Esophagus (tissue), 2 donors: ENCODE measurements around the gene CAND1. TPM values are rescaled to one million over a fixed set of nuclear protein-coding genes. Genes with fewer than 3 reads are reported as not detected.

Experiments used
- H3K27ac ChIP-seq, 2 donors: one replicate each; pipeline ENCODE4 v1.5.1; 2013; ENCODE audit warnings: low read depth in 2 of 2, mild to moderate bottlenecking in 2 of 2, inconsistent platforms in 1 of 2, low read length in 1 of 2, moderate library complexity in 1 of 2
- H3K27me3 ChIP-seq, 2 donors: one replicate each; pipeline ENCODE4 v1.6.1; 2013; ENCODE audit warnings: low read length in 2 of 2, control low read depth in 1 of 2, mild to moderate bottlenecking in 1 of 2; ENCODE audit not compliant: insufficient read depth in 2 of 2, control insufficient read depth in 1 of 2
- H3K36me3 ChIP-seq, 2 donors: one replicate each; pipeline ENCODE4 v1.6.1; 2013; ENCODE audit warnings: low read length in 1 of 2; ENCODE audit not compliant: control insufficient read depth in 2 of 2, insufficient read depth in 2 of 2
- H3K4me1 ChIP-seq, 2 donors: one replicate each; pipeline ENCODE4 v1.6.1; 2013; ENCODE audit warnings: low read length in 1 of 2; ENCODE audit not compliant: control insufficient read depth in 2 of 2, insufficient read depth in 2 of 2
- H3K4me3 ChIP-seq, 2 donors: one replicate each; pipeline ENCODE4 v1.5.1; 2013; ENCODE audit warnings: low read length in 2 of 2, mild to moderate bottlenecking in 2 of 2, low read depth in 1 of 2, moderate library complexity in 1 of 2
- H3K9me3 ChIP-seq, 2 donors: one replicate each; pipeline ENCODE4 v1.6.1; 2013; ENCODE audit warnings: mild to moderate bottlenecking in 2 of 2, low read depth in 1 of 2, low read length in 1 of 2, moderate library complexity in 1 of 2; ENCODE audit not compliant: control insufficient read depth in 2 of 2, insufficient read depth in 1 of 2
- WGBS, 2 donors: extraction: QIAGEN DNeasy Blood & Tissue Kit; methylation state at CpG; one replicate each; pipeline ENCODE4 v1.1.7; 2013; 5-methylcytosine and 5-hydroxymethylcytosine counted together
- polyA plus RNA-seq, 2 donors: library from polyadenylated mRNA; stranded (reverse); fragments of 200-250 nt; gene quantifications; one replicate each; pipeline ENCODE4 v1.2.3, GENCODE V29; 2013
- donor health status: healthy with polysubstance abuse.
- donor health status: Bipolar disorder and iron deficiency.

The CAND1 gene
- polyA plus RNA-seq, 2 donors, result 12.5 to 25.7 TPM

DNA sequence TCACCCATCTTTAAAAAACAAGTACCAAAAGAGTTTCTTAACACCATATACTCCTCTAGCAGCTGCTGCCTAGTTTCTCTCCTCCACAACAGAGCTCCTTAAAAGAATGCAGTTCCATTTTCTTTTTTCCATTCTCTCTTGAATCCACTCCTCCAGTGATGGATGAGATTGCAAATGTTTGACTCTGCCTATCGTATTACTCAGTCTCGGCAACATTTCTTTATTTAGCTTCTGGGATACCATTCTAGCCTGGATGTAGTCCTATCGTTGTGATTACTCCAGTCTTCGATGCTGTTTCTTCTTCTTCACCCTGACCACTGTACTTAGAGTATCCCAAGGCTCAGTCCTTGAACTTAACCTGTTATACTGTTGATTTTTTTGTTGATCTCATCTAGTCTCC is 30.8 kb downstream of the CAND1 start:
- Histone ChIP-seq H3K36me3 (peaks cover 0 to under 1% of the 10 kb centered on the region in 2 donors), H3K4me3 (no peak overlapping the region), H3K9me3 (no peaks in the 10 kb centered on the region), H3K4me1 (no peaks in the 10 kb centered on the region), H3K27ac (no peak overlapping the region), H3K27me3 (no peaks in the 10 kb centered on the region)
- 76 to 77% methylated on average over 4 of the region's 4 CpGs for WGBS, 2 donors

DNA sequence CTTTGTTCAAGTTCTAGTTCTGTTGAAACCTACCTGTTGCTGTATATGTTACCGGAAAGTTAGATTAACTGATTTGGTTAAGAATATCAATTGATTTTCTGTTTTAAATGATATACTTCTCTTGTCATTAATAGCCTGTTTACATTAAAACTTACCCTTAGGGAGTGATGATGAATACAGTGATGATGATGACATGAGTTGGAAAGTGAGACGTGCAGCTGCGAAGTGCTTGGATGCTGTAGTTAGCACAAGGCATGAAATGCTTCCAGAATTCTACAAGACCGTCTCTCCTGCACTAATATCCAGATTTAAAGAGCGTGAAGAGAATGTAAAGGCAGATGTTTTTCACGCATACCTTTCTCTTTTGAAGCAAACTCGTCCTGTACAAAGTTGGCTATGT is 33.0 kb downstream of the CAND1 start:
- no peak overlapping the region for H3K4me3 ChIP-seq
- H3K36me3 ChIP-seq, result peaks cover 2 to 7% of the 10 kb centered on the region in 2 donors
- WGBS, 2 donors, result 79 to 86% methylated on average over 7 of the region's 7 CpGs
- H3K27ac ChIP-seq, result no peak overlapping the region
- H3K9me3 ChIP-seq, result no peaks in the 10 kb centered on the region
- no peaks in the 10 kb centered on the region for H3K4me1 ChIP-seq
- H3K27me3 ChIP-seq, result no peaks in the 10 kb centered on the region

DNA sequence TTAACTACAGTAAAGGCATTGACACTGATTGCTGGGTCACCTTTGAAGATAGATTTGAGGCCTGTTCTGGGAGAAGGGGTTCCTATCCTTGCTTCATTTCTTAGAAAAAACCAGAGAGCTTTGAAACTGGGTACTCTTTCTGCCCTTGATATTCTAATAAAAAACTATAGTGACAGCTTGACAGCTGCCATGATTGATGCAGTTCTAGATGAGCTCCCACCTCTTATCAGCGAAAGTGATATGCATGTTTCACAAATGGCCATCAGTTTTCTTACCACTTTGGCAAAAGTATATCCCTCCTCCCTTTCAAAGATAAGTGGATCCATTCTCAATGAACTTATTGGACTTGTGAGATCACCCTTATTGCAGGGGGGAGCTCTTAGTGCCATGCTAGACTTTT is 36.4 kb downstream of the CAND1 start:
- H3K4me3 ChIP-seq, result no peak overlapping the region

GRCh38 chr12:67306712-67307111 is 37.6 kb downstream of the CAND1 start:
- WGBS, 2 donors, result 96 to 98% methylated on average over 2 of the region's 2 CpGs
- H3K4me3 ChIP-seq, result no peak overlapping the region
- H3K36me3 ChIP-seq, result peaks cover 2 to 7% of the 10 kb centered on the region in 2 donors
- no peaks in the 10 kb centered on the region for H3K4me1 ChIP-seq
- H3K27ac ChIP-seq, result no peak overlapping the region
- H3K27me3 ChIP-seq, result no peaks in the 10 kb centered on the region
- H3K9me3 ChIP-seq, result no peaks in the 10 kb centered on the region

More for the DNA sequence above, 36.4 kb downstream of the CAND1 start:
- 88 to 97% methylated on average over 1 of the region's 1 CpG for WGBS, 2 donors
- no peaks in the 10 kb centered on the region for H3K27me3 ChIP-seq
- H3K4me1 ChIP-seq, result no peaks in the 10 kb centered on the region
- peaks cover 2 to 7% of the 10 kb centered on the region in 2 donors for H3K36me3 ChIP-seq
- H3K27ac ChIP-seq, result no peak overlapping the region
- no peaks in the 10 kb centered on the region for H3K9me3 ChIP-seq

- Histone ChIP-seq H3K36me3 (peaks cover 3 to 8% of the 10 kb centered on the region in 2 donors), H3K4me1 (no peaks in the 10 kb centered on the region)
These were observed 46.5 kb downstream of the CAND1 start for GRCh38 chr12:67315661-67316060.

DNA sequence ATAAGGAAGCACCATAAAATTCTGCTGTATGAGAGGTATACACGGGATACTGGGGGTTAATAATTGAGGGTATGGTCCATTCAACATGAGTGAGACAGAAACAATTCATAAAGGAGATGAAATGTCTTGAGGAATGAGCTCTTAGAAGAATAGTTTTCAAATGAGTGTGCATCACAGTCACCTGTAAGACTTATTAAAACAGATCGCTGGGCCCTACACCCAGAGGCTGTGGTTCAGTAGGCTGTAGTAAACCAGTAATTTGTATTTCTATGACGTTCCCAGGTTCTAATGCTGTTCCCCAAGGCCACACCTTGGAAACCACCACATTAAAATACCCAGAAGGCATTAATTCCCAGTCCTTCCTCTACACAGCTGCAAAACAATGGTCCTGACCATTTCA is 49.6 kb downstream of the CAND1 start:
- Histone ChIP-seq H3K27ac (no peak overlapping the region), H3K4me3 (no peak overlapping the region), H3K9me3 (peaks cover 0 to 6% of the 10 kb centered on the region in 2 donors), H3K27me3 (no peaks in the 10 kb centered on the region), H3K4me1 (no peaks in the 10 kb centered on the region), H3K36me3 (peaks cover 4 to 5% of the 10 kb centered on the region in 2 donors)
- WGBS, 2 donors, result 80 to 88% methylated on average over 3 of the region's 3 CpGs

More at GRCh38 chr12:67315661-67316060, 46.5 kb downstream of the CAND1 start:
- H3K27me3 ChIP-seq, result no peaks in the 10 kb centered on the region
- 86 to 92% methylated on average over 1 of the region's 1 CpG for WGBS, 2 donors
- no peaks in the 10 kb centered on the region for H3K9me3 ChIP-seq
- no peak overlapping the region for H3K4me3 ChIP-seq
- H3K27ac ChIP-seq, result no peak overlapping the region

- H3K4me1 ChIP-seq, result no peaks in the 10 kb centered on the region
- H3K36me3 ChIP-seq, result peaks cover 4 to 5% of the 10 kb centered on the region in 2 donors
- no peak overlapping the region for H3K4me3 ChIP-seq
- 97 to 98% methylated on average over 4 of the region's 4 CpGs for WGBS, 2 donors
- no peaks in the 10 kb centered on the region for H3K27me3 ChIP-seq
- H3K9me3 ChIP-seq, result peaks cover 0 to 6% of the 10 kb centered on the region in 2 donors
- H3K27ac ChIP-seq, result no peak overlapping the region
These were observed 50.8 kb downstream of the CAND1 start for GRCh38 chr12:67319936-67320335.

DNA sequence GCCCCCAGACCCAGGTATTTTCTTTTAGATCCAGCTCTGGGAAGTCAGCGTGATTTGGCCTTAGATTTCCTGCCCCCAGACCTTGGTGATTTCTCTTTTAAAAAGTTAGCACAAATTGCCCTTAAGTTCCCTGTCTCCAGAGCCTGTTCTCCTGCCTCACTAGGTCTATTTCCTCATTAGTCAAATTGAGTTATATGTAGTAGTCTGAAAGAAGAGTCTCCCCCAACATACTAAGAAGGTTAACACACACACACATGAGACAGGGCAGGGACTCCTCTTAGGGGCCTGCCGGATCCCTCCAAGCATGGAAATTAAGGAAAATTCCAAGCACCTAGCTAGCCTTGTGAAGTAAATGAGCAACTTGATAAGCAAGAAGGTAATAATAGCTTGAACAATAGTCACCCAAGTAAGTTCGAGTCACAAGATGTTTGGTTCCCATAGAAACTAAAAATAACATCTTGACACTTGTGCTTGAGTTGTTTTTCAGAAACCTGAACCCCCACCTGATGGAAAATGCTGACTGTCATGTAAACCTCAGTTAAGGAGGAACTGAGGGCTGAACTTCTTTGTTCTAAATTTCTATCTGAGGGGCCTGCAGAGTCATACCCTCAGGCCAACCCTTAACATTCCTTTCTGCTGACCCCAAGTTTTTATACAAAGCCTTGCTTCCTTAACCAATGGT is 51.6 kb downstream of the CAND1 start:
- Histone ChIP-seq H3K36me3 (peaks cover 4 to 5% of the 10 kb centered on the region in 2 donors), H3K4me1 (no peaks in the 10 kb centered on the region), H3K4me3 (no peak overlapping the region), H3K27ac (no peak overlapping the region), H3K27me3 (no peaks in the 10 kb centered on the region), H3K9me3 (peaks cover 0 to 6% of the 10 kb centered on the region in 2 donors)
- 74 to 82% methylated on average over 3 of the region's 3 CpGs for WGBS, 2 donors

DNA sequence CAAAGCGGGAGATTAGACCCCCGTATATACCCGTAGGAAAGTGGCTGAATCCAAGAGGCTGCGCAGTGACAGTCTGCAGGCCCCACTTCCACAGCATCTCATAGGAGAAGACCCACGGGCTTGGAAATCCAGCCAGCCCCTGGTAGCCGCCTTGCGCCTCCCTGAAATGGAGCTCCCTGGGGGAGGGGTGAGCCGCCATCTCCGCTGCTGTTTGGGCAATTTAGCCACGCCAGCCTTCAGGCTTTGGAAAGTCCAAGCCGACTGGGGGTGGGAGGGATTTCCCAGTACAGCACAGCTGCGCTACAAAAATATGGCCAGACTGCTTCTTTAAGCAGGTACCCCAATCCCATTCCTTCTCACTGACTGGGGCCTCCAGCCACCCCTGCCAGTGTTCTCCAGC is 53.4 kb downstream of the CAND1 start:
- Histone ChIP-seq H3K4me3 (no peak overlapping the region), H3K4me1 (no peaks in the 10 kb centered on the region)

GRCh38 chr12:67323007-67323406 is 53.8 kb downstream of the CAND1 start:
- H3K4me1 ChIP-seq, result no peaks in the 10 kb centered on the region
- H3K9me3 ChIP-seq, result peaks cover 0 to 6% of the 10 kb centered on the region in 2 donors
- 94 to 98% methylated on average over 3 of the region's 3 CpGs for WGBS, 2 donors

More for the DNA sequence above, 53.4 kb downstream of the CAND1 start:
- H3K9me3 ChIP-seq, result peaks cover 0 to 6% of the 10 kb centered on the region in 2 donors
- WGBS, 2 donors, result 91 to 94% methylated on average over 12 of the region's 12 CpGs
- H3K27me3 ChIP-seq, result no peaks in the 10 kb centered on the region
- H3K27ac ChIP-seq, result no peak overlapping the region
- H3K36me3 ChIP-seq, result peaks cover 3 to 4% of the 10 kb centered on the region in 2 donors

More at GRCh38 chr12:67323007-67323406, 53.8 kb downstream of the CAND1 start:
- Histone ChIP-seq H3K27ac (no peak overlapping the region), H3K4me3 (no peak overlapping the region), H3K27me3 (no peaks in the 10 kb centered on the region), H3K36me3 (peaks cover 3 to 4% of the 10 kb centered on the region in 2 donors)
